Measurements from ENCODE around the gene RIPOR3.
"Not testable (repeated sequence)": the region's sequence is repeated elsewhere in the genome, so short reads cannot be mapped to it uniquely, and the experiment has no call there.

Gene RIPOR3

DNA sequence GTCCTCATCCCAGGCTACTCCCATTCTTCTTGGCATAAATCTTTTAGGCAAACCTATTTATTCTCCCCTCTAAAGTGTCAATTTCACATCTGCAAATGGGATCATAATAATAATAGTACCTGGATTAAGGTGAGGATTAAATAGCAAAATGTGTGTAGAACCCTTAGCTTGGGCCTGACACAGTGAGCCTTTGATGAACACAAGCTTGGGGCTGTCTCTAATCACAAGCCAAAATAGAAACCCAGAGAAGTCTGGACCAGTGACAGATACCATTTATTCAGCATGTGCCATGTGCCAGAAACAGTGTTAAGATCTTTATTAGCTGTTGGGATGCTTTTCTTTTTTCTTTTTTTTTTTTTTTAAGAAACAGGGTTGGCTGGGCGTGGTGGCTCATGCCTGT, 25.2 kb upstream of the RIPOR3 start:
- H3K27ac ChIP-seq (replicated peaks): no peak overlapping the region
- no peak overlapping the region for H3K4me3 ChIP-seq (replicated peaks; ENCODE audit: insufficient read depth, low read length)
- no peak for DNase-seq (ENCODE audit: low read depth in 1 of 2, low spot score in 1 of 2)
- H3K27me3 ChIP-seq (ENCODE audit: insufficient read depth, poor library complexity, severe bottlenecking): no peaks in the 10 kb centered on the region
- no peak for TF ChIP-seq POLR2AphosphoS5 (IDR thresholded peaks at IDR 0.05; ENCODE audit: low read depth)
- TF ChIP-seq, protein P1, sequence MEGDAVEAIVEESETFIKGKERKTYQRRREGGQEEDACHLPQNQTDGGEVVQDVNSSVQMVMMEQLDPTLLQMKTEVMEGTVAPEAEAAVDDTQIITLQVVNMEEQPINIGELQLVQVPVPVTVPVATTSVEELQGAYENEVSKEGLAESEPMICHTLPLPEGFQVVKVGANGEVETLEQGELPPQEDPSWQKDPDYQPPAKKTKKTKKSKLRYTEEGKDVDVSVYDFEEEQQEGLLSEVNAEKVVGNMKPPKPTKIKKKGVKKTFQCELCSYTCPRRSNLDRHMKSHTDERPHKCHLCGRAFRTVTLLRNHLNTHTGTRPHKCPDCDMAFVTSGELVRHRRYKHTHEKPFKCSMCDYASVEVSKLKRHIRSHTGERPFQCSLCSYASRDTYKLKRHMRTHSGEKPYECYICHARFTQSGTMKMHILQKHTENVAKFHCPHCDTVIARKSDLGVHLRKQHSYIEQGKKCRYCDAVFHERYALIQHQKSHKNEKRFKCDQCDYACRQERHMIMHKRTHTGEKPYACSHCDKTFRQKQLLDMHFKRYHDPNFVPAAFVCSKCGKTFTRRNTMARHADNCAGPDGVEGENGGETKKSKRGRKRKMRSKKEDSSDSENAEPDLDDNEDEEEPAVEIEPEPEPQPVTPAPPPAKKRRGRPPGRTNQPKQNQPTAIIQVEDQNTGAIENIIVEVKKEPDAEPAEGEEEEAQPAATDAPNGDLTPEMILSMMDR (IDR thresholded peaks at IDR 0.05; ENCODE audit: insufficient read depth, low read length): no peak
- TF ChIP-seq, protein P2, sequence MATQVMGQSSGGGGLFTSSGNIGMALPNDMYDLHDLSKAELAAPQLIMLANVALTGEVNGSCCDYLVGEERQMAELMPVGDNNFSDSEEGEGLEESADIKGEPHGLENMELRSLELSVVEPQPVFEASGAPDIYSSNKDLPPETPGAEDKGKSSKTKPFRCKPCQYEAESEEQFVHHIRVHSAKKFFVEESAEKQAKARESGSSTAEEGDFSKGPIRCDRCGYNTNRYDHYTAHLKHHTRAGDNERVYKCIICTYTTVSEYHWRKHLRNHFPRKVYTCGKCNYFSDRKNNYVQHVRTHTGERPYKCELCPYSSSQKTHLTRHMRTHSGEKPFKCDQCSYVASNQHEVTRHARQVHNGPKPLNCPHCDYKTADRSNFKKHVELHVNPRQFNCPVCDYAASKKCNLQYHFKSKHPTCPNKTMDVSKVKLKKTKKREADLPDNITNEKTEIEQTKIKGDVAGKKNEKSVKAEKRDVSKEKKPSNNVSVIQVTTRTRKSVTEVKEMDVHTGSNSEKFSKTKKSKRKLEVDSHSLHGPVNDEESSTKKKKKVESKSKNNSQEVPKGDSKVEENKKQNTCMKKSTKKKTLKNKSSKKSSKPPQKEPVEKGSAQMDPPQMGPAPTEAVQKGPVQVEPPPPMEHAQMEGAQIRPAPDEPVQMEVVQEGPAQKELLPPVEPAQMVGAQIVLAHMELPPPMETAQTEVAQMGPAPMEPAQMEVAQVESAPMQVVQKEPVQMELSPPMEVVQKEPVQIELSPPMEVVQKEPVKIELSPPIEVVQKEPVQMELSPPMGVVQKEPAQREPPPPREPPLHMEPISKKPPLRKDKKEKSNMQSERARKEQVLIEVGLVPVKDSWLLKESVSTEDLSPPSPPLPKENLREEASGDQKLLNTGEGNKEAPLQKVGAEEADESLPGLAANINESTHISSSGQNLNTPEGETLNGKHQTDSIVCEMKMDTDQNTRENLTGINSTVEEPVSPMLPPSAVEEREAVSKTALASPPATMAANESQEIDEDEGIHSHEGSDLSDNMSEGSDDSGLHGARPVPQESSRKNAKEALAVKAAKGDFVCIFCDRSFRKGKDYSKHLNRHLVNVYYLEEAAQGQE (IDR thresholded peaks at IDR 0.05; ENCODE audit: insufficient replicate concordance, low read depth): no peak
- TF ChIP-seq GABPA (IDR thresholded peaks at IDR 0.05; ENCODE audit: low read depth): no peak
- TF ChIP-seq SPI1 (IDR thresholded peaks at IDR 0.05; ENCODE audit: borderline replicate concordance, low read depth): no peak

GRCh38 chr20:50715694-50716093, 24.4 kb upstream of the RIPOR3 start:
- Histone ChIP-seq H3K27me3 (ENCODE audit: insufficient read depth, poor library complexity, severe bottlenecking) (no peaks in the 10 kb centered on the region), H3K4me3 (replicated peaks; ENCODE audit: insufficient read depth, low read length) (no peak overlapping the region), H3K27ac (replicated peaks) (no peak overlapping the region)
- TF ChIP-seq POLR2AphosphoS5 (IDR thresholded peaks at IDR 0.05; ENCODE audit: low read depth) (no peak), SPI1 (IDR thresholded peaks at IDR 0.05; ENCODE audit: borderline replicate concordance, low read depth) (no peak), GABPA (IDR thresholded peaks at IDR 0.05; ENCODE audit: low read depth) (no peak)
- TF ChIP-seq, protein P1 (IDR thresholded peaks at IDR 0.05; ENCODE audit: insufficient read depth, low read length): no peak
- TF ChIP-seq, protein P2 (IDR thresholded peaks at IDR 0.05; ENCODE audit: insufficient replicate concordance, low read depth): no peak
- no peak for DNase-seq (ENCODE audit: low read depth in 1 of 2, low spot score in 1 of 2)

- not testable (repeated sequence) for H3K4me3 ChIP-seq (replicated peaks; ENCODE audit: insufficient read depth, low read length); H3K27me3 ChIP-seq (ENCODE audit: insufficient read depth, poor library complexity, severe bottlenecking); H3K27ac ChIP-seq (replicated peaks); DNase-seq (ENCODE audit: low read depth in 1 of 2, low spot score in 1 of 2)
These were observed 23.1 kb upstream of the RIPOR3 start for GRCh38 chr20:50714426-50714825.

DNA sequence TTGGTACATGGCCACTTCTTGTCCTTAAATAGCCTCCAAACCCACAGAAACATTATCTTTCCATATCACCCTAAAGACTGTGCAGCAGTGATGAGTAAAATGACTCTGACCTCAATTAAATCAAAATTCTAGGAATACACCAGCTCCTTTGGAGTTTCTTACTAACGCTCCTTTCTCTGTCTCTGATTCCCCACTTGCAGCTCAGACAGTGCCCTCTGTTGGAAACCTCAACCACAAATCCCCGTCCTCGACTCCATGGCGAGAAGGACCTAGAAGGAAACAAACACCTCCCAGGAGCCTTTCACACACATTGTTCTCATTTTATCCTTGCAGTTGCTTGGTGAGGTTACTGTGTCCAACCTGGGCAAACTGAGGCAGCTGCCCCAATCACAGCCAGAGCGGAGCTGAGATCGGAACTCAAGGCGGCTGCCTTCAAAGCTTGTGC, 22.3 kb upstream of the RIPOR3 start:
- peak in 1 of 2 experiments; percentile 33 for DNase-seq (ENCODE audit: low read depth in 1 of 2, low spot score in 1 of 2)
- TF ChIP-seq, protein P2 (IDR thresholded peaks at IDR 0.05; ENCODE audit: insufficient replicate concordance, low read depth): no peak
- TF ChIP-seq GABPA (IDR thresholded peaks at IDR 0.05; ENCODE audit: low read depth) (no peak), SPI1 (IDR thresholded peaks at IDR 0.05; ENCODE audit: borderline replicate concordance, low read depth) (no peak), POLR2AphosphoS5 (IDR thresholded peaks at IDR 0.05; ENCODE audit: low read depth) (no peak)
- TF ChIP-seq, protein P1 (IDR thresholded peaks at IDR 0.05; ENCODE audit: insufficient read depth, low read length): peak; percentile 17
- Histone ChIP-seq H3K4me3 (replicated peaks; ENCODE audit: insufficient read depth, low read length) (no peak overlapping the region), H3K27ac (replicated peaks) (no peak overlapping the region), H3K27me3 (ENCODE audit: insufficient read depth, poor library complexity, severe bottlenecking) (no peaks in the 10 kb centered on the region)
